Stimulated activated CD8-positive, alpha-beta memory T cell treated with anti-CD3 and anti-CD28 coated beads, Interleukin-15, amount 100 ng/mL, for 1 hour (primary cell): ENCODE measurements around the gene FHIT.
"Not testable (repeated sequence)": the region's sequence is repeated elsewhere in the genome, so short reads cannot be mapped to it uniquely, and the experiment has no call there.

Experiments
- DNase-seq: peaks from one replicate; pipeline ENCODE4 v3.0.0-alpha.2; 2020; ENCODE audit warnings: low read depth

The FHIT gene

DNA sequence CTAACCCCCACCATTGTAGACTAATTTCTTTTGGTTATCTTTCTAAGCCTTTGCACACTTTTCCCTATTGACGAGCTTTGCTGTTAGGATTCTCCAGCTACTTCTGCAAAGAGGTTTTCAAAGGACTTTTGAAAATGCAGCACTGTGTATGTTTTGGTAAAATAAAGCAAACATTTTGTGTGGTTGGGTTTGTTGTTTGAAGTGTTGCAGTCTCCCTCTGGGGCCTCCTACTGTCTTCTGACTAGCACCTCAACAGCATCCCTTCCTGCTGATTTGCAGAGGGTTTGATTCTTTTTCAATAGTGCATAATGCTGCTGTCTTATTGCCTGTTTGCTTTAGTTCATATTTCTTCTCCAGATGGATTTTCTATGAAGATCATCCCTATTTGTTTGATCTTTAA, 1426.4 kb downstream of the FHIT start:
- no peak for DNase-seq

DNA sequence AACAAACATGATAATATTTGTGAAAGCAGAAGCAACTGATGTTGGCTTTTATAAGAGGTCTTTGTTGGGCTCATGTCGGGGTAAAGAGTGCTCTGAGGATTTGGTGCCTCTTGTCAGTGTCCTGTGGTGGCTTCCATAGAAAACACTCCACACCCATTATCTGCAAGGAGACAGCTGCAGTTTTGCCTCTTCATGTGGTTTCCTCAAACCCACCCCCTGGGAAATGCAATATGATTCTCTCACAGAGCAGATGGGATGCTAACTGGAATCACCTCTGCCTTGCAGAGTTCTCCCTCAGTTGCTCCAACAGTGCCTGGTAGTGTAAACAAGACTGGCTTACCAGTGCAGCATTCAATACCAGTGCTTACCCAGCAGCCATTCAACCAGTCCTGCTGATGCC, 1430.0 kb downstream of the FHIT start:
- no peak for DNase-seq

DNA sequence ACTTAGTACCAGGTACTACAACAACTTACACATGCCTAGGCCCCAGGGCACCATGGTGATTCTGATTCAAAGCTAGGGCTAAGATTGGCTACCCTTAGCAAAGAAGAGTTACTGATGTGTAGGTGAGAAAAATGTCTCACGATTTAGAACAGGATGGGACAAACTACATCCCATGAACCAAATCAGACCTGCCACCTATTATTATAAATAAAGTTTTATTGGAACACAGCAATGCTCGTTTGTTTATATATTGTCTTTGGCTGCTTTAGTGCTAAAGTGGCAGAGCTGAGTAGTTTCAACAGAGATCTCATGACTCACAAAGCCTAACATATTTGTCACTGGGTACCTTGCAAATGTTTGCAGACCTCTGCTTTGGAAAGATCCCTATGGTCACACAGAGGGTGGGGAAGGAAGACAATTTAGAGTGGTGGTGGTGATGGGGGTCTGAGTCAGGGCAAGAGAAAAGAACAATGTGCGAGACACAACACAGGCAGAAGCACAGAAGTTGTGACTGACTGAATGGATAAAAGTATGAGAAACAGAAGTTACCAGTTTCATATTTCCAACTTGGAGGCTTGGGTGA, 1430.8 kb downstream of the FHIT start:
- no peak for DNase-seq

DNA sequence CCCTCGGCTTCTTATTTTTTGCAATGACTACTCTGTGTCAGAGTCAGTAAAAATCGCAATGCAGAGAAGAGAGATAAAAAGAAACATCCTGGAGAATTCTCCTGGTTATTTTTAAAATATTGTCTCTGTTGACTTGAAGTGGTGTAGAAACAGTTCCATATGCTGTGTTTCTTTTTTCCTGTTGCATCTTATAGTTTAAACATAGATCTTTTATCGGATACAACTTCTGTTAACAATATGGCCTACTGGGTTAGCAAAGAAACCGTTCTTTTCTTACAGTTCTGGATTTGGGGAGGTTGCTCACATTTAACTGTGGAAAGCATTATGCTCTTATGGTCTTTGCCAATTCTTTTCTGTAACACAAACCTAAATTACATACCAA, 1432.3 kb downstream of the FHIT start:
- DNase-seq, result no peak

DNA sequence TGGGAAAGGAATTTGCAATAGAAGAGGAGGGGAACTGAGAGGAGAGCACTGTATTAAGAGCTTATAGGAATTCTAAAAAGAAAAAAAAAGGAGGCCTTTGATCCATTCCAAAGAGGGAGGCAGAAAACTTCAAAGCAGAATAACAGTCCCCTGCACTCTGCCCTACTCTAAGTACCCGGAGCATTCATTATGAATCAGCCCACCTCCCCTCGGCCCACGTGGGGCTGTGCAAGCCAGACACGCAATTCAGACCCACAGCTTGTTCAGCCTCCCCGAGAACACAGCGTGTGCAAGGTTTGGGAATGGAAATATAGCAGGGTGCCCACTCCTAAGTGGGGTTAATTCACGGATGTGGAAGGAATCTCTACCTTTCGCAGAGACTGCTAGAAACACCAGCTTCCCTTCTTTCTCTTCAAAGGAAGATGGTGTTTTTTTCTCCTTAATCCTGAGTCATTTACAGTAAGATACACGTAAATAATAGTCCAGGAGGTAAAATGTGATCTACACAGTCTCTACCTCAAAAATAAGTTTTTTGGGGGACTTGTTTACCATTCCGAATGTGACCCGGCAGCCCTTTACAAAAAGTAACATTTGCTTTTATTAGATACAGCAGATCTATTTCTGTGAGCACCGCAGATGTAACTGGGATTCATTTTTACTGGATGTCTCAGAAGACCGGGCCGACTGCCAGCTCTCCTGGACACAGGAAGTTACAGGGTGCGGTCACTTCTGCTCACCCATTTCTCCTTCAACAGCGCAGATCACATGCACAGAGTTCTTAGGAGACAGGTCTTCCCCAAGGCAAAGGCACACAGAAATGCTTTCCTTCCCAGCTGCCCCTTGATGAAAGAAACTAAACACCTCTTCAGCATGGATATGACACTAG, 1433.0 kb downstream of the FHIT start:
- no peak for DNase-seq

DNA sequence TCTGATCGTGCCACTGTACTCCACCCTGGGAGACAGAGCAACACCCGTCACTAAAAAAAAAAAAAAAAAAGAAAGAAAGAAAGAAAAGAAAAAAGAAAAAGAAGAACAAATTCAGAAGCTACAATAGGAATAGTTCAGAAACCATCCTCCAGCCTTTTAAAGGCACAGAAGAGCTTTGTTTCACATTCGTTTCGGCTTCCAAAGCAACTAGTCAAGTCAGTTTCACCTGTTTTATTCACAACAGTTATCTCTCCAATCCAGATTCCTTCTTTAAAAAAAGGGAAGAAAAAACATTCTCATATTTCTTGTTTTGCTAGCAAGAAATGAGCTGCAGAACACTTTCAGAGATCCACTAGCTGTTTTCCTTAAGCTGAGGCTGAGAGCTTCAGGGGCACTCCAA, 1433.7 kb downstream of the FHIT start:
- DNase-seq, result no peak

DNA sequence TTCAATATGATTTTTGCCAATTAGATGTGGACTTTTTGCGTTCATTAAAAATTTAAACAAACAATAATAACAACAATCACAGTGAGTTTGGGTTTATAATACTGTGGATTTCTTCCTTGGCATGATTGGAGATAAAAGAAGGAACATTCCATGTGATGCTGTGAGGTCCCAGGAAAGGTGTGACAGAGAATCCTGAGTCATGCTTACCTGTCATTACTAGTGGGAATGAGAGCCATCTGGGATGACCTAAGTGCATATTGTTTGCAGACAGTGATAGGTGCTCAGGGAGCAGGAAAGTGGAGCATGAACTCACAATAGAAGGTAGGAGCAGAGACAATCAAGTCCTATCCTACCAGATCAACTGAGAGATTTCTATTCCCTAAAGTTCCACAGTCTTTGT, 1434.9 kb downstream of the FHIT start:
- DNase-seq, result no peak

DNA sequence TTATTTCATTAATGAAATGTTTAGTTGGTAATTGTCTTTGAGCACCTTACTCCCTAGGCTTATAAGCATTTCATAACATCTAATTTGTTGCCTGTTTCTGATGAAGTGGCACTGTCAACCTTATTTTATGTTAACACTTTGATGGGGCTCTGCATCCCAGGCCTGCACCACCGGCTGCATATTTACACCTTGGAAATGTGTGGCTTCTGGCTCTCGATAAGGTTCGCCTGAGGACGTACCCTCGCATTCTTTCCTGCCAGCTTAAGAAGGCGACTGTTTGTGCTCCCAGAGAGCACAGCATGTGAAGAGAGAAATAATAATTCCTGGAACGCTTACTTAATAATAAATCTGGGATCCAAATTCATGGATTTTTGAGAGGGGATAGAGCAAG, 1438.1 kb downstream of the FHIT start:
- no peak for DNase-seq

DNA sequence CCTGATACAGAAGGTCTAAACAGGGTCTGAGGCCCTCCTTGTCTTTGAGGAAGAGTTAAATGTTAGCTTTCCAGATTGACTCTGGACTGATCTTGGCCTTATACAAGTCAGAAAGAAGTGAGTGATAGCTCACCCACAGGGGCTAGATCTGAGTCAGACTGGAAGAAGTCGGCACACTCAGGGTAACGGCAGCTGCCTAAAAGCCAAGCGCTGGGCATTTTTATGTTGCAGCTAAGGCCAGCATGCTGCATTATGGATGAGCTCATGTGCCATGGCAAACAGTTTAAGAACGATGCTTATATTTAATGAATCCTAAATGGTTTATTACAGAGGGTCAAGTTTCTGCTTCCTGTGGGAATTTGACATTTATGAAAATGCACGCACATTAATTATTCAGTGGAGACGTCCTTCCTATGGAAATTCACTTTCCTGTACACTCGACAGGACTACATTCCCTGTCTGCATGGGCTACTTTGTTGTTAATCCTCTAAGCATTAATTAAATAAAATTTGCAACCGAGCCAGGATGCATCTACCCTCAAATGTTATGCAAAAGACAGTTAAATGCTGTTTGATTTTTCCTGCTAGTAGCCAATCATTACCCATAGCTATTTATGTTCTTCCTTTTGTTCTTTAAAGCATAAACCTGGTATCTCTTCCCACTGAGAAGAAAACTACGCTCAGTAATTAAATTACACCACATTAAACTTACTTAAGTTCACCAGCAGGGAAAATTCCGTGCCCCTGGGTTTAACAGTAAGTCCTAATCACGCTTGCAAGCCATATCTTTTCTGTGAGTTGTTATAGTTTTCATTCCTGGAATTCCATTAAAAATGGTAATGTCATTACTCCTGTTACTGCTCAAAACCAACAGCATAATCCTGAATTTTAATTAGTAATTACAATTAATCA, 1438.8 kb downstream of the FHIT start:
- DNase-seq, result no peak

DNA sequence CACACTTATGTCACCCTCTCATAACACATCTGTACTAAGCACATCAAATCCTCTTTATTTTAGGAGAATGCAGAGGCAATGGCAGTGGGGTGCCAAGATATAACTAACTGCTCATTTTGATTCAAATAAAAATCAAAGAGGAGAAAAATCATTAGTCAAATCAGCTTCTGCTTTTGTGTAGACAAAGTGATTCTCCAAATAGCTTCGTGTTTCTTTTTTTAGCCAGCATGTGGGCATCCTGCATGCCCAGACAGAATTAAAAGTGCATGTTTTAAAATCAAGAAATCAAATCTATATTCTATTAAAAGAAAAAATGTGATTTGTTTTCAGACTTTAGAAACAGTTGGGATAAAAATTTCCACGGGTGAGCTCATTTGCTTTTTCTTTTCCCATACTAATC, 1440.1 kb downstream of the FHIT start:
- no peak for DNase-seq

DNA sequence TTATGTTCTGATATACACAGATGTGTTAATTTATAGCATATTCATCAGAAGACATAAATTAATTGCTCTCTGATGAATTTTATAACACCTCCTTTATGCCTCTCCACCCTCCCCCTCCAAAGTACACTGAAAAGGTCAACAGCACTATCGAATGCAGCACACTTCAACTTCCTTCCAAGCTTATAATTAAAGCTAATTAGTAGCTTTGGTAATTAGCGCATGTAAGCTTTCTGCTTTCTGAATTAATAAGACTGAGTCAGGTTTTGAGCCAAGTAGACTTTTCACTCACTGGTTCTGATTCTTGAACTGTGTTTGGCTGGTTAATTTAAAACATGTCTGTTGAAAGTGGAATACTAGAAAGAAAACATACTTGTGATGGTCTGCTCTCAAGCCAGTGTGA, 1440.6 kb downstream of the FHIT start:
- no peak for DNase-seq

DNA sequence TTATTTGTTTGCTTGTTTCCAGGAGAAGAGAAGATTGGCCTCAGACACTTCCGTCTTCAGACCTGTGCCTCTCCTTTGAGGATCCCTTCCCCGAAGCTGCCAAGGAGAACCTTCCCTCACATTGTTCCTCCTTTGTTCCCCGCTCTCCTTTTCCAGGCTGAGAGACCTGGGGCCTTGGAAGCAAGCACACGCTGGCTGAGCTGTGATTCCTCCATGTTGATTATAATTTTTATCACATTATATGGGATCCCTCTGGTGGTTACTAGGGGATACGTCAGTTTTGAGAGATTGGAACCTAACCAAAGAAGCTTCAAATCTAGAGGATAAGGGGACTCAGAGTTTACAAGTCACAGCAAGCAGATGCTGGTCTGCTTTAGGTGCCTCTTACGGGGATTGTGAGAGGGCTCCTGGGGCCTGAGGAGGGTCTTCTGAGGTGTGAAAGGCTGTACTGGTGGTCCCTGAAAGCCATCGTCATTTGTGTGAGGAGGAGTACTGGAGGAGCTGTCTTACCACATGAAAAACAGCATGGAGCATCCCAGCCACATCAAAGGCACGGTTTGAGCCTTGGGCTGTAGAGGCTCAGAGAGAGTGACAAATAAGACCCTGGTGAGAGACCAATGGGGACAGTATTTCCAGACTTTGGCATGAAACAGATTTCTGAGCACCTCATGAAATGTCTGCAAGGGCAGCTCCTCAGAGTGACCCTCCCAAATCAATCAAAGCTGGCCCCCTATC, 1441.4 kb downstream of the FHIT start:
- no peak for DNase-seq

DNA sequence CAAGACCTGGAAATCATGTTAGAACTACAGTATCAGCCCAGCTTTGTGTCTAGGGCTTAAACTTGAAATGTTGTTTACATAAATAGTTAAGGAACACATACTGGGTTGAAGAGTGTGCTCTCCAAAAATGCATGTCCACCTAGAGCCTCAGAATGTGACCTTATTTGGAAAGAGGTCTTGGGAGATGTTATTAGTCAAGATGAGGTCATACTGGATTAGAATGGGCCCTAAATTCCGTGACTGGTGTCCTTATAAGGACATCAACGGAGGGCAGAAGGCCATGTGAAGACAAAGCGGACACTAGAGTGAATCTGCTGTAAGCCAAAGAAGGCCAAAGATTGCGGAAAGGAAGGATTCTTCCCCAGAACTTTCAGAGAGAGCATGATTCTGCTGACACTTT, 1442.2 kb downstream of the FHIT start:
- DNase-seq, result no peak

DNA sequence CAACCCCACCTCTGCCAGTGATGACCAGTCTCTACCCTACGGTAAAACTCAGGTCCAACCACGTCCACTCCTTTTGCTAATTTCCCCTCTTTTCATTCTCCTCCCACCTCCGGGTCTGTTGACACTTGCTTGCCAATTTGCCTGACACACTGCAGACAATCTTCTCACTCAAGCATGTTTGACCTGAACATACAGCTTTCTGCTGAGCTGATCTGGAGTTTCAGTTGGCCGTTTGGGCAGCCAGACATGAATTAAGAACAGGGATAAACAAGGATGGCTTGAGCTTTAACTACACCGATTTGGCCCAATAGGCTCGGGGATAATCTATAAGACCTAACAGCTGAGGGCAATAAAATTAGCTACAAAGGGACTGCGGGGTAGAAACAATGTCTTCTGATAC, 1442.8 kb downstream of the FHIT start:
- no peak for DNase-seq

DNA sequence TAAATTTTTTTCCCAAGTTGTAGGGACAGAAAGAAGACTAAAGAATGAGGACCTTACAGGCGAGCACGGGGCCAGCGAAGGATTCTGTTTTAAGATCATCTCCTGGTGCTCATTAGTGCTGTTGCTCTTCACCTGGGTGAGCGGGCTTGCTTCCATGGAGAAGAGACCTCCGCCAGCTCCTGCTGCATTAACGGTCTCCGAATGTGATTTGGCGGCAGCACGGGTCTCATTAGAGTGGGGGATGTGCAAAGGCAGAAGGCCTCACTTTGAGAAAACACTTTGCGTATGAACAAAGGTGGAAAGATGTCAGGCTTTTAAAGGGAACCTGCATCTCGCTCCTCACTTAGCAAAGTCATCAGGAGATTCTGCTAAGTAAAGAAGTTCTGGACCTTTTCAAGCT, 1448.0 kb downstream of the FHIT start:
- DNase-seq, result no peak

DNA sequence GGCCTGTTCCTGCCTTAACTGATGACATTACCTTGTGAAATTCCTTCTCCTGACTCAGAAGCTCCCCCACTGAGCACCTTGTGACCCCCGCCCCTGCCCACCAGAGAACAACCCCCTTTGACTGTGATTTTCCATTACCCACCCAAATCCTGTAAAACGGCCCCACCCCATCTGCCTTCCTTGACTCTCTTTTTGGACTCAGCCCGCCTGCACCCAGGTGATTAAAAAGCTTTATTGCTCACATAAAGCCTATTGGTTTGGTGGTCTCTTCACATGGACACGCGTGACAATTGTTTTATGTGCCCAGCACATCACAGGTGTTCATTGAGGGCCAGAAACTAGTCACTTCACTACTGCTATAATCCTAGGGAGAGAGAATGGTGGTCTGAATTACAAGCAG, 1448.8 kb downstream of the FHIT start:
- not testable (repeated sequence) for DNase-seq

DNA sequence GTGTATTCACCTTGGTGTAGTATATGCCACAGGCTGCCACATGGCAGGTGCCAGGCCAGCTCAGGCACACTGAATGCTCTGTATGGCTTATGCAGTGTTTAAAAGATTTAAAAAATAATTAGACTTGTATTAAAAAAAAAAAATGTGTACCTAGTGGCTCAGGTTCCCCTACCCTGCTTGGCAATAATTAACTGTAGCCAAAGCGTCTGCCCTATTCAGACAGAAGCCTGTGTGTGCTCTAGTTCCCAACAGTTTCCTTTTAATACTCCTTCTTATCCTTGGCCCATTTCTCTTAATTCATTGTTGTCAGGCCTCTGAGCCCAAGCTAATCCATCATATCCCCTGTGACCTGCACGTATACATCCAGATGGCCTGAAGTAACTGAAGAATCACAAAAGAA, 1449.2 kb downstream of the FHIT start:
- DNase-seq, result no peak

DNA sequence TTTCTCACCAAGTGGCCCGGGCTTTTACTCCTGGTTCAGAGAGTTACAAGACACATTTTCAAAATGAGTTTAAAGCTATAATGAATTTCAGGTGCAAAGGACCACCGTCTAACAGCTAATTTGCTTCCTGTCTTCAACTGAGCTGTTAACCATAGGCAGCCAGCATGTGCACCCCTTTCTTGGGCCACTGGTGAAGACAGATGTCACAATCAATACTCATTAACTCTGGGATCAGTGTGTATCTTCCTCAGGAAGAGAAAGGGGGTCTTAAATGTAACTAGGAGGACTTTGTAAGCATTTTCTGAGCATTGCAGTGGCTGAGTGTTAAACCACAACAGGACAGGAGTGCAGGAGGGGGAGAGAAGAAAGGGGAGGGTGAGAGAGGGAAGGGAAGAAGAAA, 1450.8 kb downstream of the FHIT start:
- no peak for DNase-seq

DNA sequence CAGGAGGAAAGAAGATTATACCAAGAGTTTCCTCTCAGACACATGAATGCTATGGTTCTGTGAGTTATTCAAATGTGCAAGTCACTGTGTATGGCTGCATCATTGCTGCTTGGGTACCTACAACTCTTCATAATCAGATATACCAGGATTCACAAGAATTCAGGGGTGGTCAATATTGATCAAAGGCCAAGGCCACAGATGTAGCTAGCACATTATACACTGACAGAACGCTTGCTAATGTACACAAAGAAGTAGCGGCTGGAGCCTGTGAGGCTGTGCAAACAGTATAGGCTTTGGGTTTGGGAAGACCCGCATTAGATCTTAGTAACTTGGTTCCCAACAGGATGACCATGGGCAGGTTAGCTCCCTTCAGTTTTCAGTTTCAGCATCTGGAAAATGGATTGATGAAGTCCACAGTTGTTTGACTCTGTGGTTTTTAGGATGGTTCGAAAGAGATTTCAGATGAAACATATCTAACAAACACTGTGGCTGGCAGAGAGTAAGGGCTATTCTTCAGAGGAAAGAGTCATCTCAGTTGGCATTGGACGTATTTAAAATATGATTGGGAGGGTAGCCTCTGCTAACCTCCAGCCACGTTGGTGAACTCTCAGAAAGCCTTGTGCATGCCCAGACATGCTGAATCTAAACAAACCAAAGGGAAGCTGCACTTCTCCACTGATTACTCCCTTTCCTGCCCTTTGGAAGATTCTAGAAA, 1452.7 kb downstream of the FHIT start:
- DNase-seq, result no peak

DNA sequence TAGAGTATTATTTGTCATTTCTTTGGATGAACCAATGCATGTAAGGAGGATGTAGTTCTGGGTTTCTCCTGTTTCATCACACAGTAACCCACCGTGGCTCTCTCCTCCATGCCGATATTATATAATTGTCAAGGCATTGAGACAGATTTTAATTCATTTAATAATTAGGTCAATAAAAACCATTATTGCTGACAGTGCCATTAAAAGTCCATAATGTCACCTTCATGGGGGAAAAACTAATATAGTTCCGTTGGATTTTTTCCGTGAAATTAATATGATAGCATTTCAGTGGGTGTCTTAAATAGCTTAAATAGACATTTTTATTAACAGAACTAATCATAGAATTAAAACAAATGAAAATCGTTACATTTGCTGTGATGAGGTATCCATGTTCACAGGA, 1453.7 kb downstream of the FHIT start:
- no peak for DNase-seq

DNA sequence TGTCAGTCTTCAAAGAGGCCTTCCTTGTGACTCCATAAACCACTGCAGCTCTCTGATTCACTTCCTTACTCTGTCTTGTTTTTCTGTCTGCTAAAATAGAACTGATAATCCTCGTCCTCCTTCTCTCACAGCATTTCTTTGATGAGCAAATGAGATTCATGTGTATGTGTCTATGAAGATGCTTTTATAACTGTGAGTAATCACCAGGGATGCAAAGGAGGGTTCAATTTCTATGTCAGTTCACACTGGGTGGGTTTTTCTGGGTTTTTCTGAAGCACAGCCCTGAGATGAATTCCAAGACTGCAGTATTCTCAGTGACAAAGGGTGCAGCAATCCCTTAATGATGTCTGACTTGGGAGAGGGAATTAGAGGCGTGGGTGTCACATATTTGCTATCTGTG, 1454.8 kb downstream of the FHIT start:
- DNase-seq, result no peak

DNA sequence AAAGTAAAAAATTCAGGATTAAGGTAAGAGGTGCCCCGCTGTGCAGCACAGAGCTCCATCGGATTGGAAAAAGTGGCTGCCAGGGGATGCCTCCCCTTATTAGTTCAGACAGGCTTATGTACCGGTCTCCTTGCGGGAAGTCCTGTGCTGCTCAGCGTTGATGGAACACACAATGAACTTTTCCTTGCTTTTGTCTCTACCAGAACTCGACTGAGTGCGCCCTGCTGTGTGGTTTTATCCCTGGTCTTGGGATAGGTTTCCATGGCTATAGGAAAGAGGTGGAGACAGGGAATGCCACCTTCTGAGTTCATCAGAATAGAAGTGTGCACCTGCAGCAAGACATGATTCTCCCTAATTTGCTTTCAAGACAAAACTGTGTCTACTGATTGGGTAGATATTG, 1455.5 kb downstream of the FHIT start:
- no peak for DNase-seq
